ENCODE measurements around the gene TBC1D32. TPM values are rescaled to one million over a fixed set of nuclear protein-coding genes. Genes with fewer than 3 reads are reported as not detected.

TBC1D32 gene
- total RNA-seq, 4 donors from 2014 or later, result 16.5 to 29.2 (median 27.0) TPM

DNA sequence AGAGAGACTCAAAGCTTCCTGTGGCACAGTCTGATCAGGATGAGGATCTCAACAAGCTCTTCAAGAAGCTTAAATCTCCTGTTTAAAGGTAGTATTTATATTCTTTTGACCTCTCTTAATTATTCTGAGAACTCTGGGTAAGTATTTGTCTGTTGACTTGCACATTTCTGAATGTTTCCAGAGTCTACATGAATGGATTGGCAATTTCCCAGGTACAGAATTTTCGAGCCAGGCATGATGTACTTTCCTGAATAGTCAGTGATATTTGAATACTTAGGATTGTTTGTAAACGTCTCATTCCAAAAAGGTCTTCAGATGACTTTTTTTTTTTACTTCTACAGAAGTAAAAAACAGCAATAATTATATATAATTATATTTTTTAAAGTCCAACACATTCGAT lies 293.4 kb downstream of the TBC1D32 start:
- Histone ChIP-seq H3K36me3 (no peaks in the 10 kb centered on the region), H3K9me3 (no peaks in the 10 kb centered on the region), H3K27me3 (no peaks in the 10 kb centered on the region), H3K4me3 (no peak overlapping the region), H3K27ac (no peak overlapping the region), H3K4me1 (no peaks in the 10 kb centered on the region)
- TF ChIP-seq, protein P1, sequence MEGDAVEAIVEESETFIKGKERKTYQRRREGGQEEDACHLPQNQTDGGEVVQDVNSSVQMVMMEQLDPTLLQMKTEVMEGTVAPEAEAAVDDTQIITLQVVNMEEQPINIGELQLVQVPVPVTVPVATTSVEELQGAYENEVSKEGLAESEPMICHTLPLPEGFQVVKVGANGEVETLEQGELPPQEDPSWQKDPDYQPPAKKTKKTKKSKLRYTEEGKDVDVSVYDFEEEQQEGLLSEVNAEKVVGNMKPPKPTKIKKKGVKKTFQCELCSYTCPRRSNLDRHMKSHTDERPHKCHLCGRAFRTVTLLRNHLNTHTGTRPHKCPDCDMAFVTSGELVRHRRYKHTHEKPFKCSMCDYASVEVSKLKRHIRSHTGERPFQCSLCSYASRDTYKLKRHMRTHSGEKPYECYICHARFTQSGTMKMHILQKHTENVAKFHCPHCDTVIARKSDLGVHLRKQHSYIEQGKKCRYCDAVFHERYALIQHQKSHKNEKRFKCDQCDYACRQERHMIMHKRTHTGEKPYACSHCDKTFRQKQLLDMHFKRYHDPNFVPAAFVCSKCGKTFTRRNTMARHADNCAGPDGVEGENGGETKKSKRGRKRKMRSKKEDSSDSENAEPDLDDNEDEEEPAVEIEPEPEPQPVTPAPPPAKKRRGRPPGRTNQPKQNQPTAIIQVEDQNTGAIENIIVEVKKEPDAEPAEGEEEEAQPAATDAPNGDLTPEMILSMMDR (IDR thresholded peaks at IDR 0.05), result no peak
- no peak for TF ChIP-seq POLR2A (IDR thresholded peaks at IDR 0.05)
- no peak for DNase-seq

DNA sequence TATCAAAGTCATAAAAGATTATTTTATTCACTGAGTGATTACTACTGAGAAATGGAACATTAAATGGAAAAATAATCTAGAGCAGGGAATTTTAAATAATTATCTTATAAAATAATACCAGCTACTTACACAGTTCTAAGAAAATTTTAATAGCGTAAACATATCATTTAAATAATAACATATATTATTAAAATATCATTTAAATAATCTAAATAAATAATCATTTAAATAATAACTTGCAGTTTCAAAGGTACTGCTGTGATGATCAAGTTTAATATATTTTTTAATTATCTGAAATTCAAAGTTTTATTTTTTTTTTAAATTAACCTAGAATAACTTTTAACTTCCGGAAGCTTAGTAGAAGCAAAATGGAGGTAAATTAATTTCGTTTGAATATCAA lies 301.2 kb downstream of the TBC1D32 start:
- Histone ChIP-seq H3K27me3 (no peaks in the 10 kb centered on the region), H3K9me3 (no peaks in the 10 kb centered on the region), H3K4me3 (no peak overlapping the region), H3K27ac (no peak overlapping the region), H3K4me1 (no peaks in the 10 kb centered on the region), H3K36me3 (no peaks in the 10 kb centered on the region)
- DNase-seq, result no peak
- TF ChIP-seq POLR2A (IDR thresholded peaks at IDR 0.05), result no peak
- TF ChIP-seq, protein P1 (IDR thresholded peaks at IDR 0.05), result no peak

DNA sequence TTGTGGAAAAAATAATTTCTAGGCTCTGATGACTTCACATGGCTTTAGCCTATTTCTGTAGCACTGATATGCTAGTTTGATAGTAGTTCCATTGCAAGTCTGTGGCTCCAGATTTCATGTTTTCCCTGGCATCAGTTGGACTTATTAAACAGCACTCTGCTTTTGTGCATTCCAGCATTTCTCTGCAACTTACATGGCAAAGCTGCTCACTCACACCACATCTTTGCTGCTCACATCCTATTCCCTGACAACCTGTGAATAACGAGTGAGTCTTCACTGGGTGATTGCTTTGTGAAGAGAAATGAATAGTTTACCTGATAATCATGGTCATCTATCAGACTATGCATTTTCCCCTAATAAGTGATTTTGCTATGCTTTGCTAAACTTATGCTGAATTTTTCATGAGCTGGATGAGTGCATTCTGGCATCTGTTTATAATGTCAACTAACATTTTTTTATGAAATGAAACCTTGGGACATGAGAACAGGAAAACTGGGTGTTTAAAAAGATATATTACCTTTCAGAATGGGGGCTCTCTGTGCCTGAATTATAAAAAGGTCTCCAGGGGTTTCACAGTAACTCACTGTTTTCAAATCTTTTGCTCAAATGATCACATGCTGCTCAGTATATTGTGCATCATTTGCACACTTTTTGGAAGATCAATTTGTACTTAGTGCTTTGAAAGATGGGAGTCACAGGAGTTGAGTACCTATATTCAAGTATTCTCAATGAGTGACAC lies 301.8 kb downstream of the TBC1D32 start:
- Histone ChIP-seq H3K36me3 (no peaks in the 10 kb centered on the region), H3K27me3 (no peaks in the 10 kb centered on the region), H3K4me3 (no peak overlapping the region), H3K9me3 (no peaks in the 10 kb centered on the region), H3K27ac (no peak overlapping the region), H3K4me1 (no peaks in the 10 kb centered on the region)
- TF ChIP-seq POLR2A (IDR thresholded peaks at IDR 0.05), result no peak
- TF ChIP-seq, protein P1 (IDR thresholded peaks at IDR 0.05), result no peak
- no peak for DNase-seq

Small RNA genes lying within 50 kb of the gene (small RNA-seq; reads per million reads assigned to genes)
- gene RF00019, result 0 reads per million in 2 donors
- 0 reads per million in 2 donors for gene RNU6-1286P

Other genes starting within 250 kb of the TBC1D32 start
- gene GJA1, start 101.2 kb upstream of the TBC1D32 start, total RNA-seq, result 10 to 100 TPM in 2 of 4 donors, 1 to 10 TPM in 2; 4.6 to 19.8 (median 13.2) TPM